MM.1S (cell line): ENCODE results near the gene EIF3M.

Experiments
- DNase-seq: peaks from one replicate; pipeline ENCODE4 v3.0.0-alpha.2; 2015
- H2AFZ ChIP-seq: fragments of 300-600 bp; sonication (generic); 2 replicates; pipeline ENCODE4 v1.6.0; 2016; ENCODE audit warnings: antibody characterized with exemption, low read length
- H3F3A ChIP-seq: fragments of 300-600 bp; sonication (generic); 2 replicates; pipeline ENCODE4 v1.6.1; 2016; ENCODE audit warnings: mild to moderate bottlenecking, antibody characterized with exemption, low read length, moderate library complexity, mixed read lengths; ENCODE audit not compliant: insufficient read depth
- H3K27ac ChIP-seq: fragments of 300-600 bp; sonication (generic); 2 replicates; pipeline ENCODE4 v1.5.1; 2016; ENCODE audit warnings: mild to moderate bottlenecking, low read length
- H3K27me3 ChIP-seq: fragments of 300-600 bp; sonication (generic); replicated peaks from 2 replicates; pipeline ENCODE4 v1.6.0; 2016; ENCODE audit warnings: low read length; ENCODE audit not compliant: insufficient read depth
- H3K36me3 ChIP-seq: fragments of 300-600 bp; sonication (generic); replicated peaks from 2 replicates; pipeline ENCODE4 v1.6.1; 2016; ENCODE audit warnings: mild to moderate bottlenecking, low read length, mixed read lengths; ENCODE audit not compliant: insufficient read depth
- H3K4me1 ChIP-seq: fragments of 300-600 bp; sonication (generic); 2 replicates; pipeline ENCODE4 v1.6.1; 2016; ENCODE audit warnings: low read length, mixed read lengths
- H3K4me2 ChIP-seq: fragments of 300-600 bp; sonication (generic); 2 replicates; pipeline ENCODE4 v1.6.0; 2016; ENCODE audit warnings: low read depth, low read length
- H3K4me3 ChIP-seq: fragments of 300-600 bp; sonication (generic); 2 replicates; pipeline ENCODE4 v1.5.1; 2016; ENCODE audit warnings: low read length, mixed read lengths
- H3K79me2 ChIP-seq: fragments of 300-600 bp; sonication (generic); 2 replicates; pipeline ENCODE4 v1.6.1; 2016; ENCODE audit warnings: mixed run types, low read length, mixed read lengths
- H3K9ac ChIP-seq: fragments of 300-600 bp; sonication (generic); 2 replicates; pipeline ENCODE4 v1.6.1; 2016; ENCODE audit warnings: low read length, mixed read lengths
- H3K9me2 ChIP-seq: fragments of 300-600 bp; sonication (generic); replicated peaks from 2 replicates; pipeline ENCODE4 v1.6.1; 2016; ENCODE audit warnings: mild to moderate bottlenecking, low read length, mixed read lengths; ENCODE audit not compliant: insufficient read depth
- H3K9me3 ChIP-seq: fragments of 300-600 bp; sonication (generic); replicated peaks from 2 replicates; pipeline ENCODE4 v1.6.1; 2016; ENCODE audit warnings: mild to moderate bottlenecking, low read length, mixed read lengths; ENCODE audit not compliant: insufficient read depth
- H4K20me1 ChIP-seq: fragments of 300-600 bp; sonication (generic); 2 replicates; pipeline ENCODE4 v1.6.1; 2016; ENCODE audit warnings: mild to moderate bottlenecking, low read length, moderate library complexity, mixed read lengths; ENCODE audit not compliant: insufficient read depth
- EZH2 ChIP-seq: fragments of 300-600 bp; sonication (generic); optimal IDR thresholded peaks from 2 replicates; pipeline ENCODE3; 2017; ENCODE audit warnings: low read depth, mild to moderate bottlenecking, antibody characterized with exemption, low read length, mixed read lengths
- EZH2phosphoT487 ChIP-seq: fragments of 300-600 bp; sonication (generic); IDR thresholded peaks from 2 replicates; pipeline ENCODE4 v1.6.1; 2018; ENCODE audit warnings: antibody characterized with exemption, low read length
- TF ChIP-seq, protein P1 (sequence below): fragments of 300-600 bp; sonication (generic); IDR thresholded peaks from 2 replicates; pipeline ENCODE4 v1.5.1; 2016; ENCODE audit warnings: antibody characterized with exemption, low read length, mixed read lengths

The EIF3M gene

DNA sequence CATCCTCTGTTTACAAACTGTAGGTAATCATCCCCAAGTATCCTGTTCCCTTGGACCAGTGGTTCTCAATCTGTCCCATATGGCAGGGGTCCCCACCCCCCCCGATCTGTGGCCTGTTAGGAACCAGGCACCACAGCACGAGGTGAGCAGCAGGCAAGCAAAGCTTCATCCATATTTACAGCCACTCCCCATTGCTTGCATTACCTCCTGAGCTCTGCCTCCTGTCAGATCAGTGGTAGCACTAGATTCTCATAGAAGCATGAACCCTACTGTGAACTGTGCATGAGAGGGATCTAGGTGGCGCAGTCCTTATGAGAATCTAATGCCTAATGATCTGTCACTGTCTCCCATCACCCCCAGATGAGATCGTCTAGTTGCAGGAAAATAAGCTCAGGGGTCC, 33.4 kb upstream of the EIF3M start:
- H3K9ac ChIP-seq = no peak overlapping the region
- no peaks in the 10 kb centered on the region for H4K20me1 ChIP-seq
- H3K9me3 ChIP-seq = no peaks in the 10 kb centered on the region
- no peaks in the 10 kb centered on the region for H3F3A ChIP-seq
- H3K27ac ChIP-seq = no peak overlapping the region
- no peaks in the 10 kb centered on the region for H3K9me2 ChIP-seq
- no peaks in the 10 kb centered on the region for H3K4me1 ChIP-seq
- H3K27me3 ChIP-seq = no peaks in the 10 kb centered on the region
- no peak for DNase-seq
- H3K79me2 ChIP-seq = no peaks in the 10 kb centered on the region
- H3K4me2 ChIP-seq = no peak overlapping the region
- TF ChIP-seq EZH2 (no peak), EZH2phosphoT487 (no peak)
- TF ChIP-seq, protein P1, sequence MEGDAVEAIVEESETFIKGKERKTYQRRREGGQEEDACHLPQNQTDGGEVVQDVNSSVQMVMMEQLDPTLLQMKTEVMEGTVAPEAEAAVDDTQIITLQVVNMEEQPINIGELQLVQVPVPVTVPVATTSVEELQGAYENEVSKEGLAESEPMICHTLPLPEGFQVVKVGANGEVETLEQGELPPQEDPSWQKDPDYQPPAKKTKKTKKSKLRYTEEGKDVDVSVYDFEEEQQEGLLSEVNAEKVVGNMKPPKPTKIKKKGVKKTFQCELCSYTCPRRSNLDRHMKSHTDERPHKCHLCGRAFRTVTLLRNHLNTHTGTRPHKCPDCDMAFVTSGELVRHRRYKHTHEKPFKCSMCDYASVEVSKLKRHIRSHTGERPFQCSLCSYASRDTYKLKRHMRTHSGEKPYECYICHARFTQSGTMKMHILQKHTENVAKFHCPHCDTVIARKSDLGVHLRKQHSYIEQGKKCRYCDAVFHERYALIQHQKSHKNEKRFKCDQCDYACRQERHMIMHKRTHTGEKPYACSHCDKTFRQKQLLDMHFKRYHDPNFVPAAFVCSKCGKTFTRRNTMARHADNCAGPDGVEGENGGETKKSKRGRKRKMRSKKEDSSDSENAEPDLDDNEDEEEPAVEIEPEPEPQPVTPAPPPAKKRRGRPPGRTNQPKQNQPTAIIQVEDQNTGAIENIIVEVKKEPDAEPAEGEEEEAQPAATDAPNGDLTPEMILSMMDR = no peak
- no peaks in the 10 kb centered on the region for H3K36me3 ChIP-seq
- no peak overlapping the region for H3K4me3 ChIP-seq
- no peak overlapping the region for H2AFZ ChIP-seq

DNA sequence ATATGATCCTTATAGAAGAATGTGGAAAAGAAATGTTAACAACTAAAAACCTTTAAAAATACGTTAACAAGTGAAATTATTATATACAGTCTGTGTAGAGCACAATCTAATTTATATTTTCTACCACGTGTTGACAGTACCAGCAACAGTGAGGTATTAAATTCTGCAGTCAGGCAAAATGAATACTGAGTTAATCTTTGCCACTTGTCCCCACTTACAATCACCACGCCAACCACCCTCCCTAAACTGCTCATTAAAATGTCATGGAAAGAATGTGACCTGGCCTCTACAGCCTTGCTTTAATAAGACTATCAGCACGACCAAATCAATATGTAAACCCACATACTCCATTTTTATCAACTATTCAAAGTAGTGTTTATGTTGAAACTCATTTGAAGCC, 28.5 kb upstream of the EIF3M start:
- H3K9me2 ChIP-seq = no peaks in the 10 kb centered on the region
- no peaks in the 10 kb centered on the region for H3K79me2 ChIP-seq
- no peaks in the 10 kb centered on the region for H3F3A ChIP-seq
- no peaks in the 10 kb centered on the region for H3K4me1 ChIP-seq
- H4K20me1 ChIP-seq = no peaks in the 10 kb centered on the region
- H3K27me3 ChIP-seq = no peaks in the 10 kb centered on the region
- H3K4me2 ChIP-seq = no peak overlapping the region
- no peak overlapping the region for H2AFZ ChIP-seq
- H3K27ac ChIP-seq = no peak overlapping the region
- no peak for TF ChIP-seq EZH2
- TF ChIP-seq EZH2phosphoT487 = no peak
- TF ChIP-seq, protein P1 = no peak
- no peaks in the 10 kb centered on the region for H3K9me3 ChIP-seq
- H3K9ac ChIP-seq = no peak overlapping the region
- no peak overlapping the region for H3K4me3 ChIP-seq
- no peaks in the 10 kb centered on the region for H3K36me3 ChIP-seq
- DNase-seq = no peak

DNA sequence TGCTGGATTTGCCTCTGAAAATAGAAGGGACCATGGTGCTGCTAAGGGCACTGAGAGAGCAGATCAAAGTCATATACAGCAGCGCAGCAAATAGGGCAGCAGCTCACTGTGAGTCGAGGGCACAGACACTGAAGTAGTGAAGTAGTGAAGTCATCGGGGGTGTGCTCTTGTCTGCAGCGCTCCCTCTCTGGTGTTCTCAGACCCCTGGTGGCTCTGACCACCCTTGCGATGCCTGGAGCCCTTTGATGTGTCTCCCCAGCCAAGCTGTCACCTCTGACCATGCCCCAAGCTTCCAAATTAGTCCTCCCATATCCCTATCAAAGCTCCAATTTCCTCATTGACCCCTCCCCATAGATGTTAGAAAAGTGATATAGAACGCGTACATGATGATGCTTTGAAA, 27.7 kb upstream of the EIF3M start:
- Histone ChIP-seq H3K9me2 (no peaks in the 10 kb centered on the region), H3K4me3 (no peak overlapping the region), H3F3A (no peaks in the 10 kb centered on the region), H3K4me1 (no peaks in the 10 kb centered on the region), H3K36me3 (no peaks in the 10 kb centered on the region), H3K27me3 (no peaks in the 10 kb centered on the region), H3K9ac (no peak overlapping the region), H3K9me3 (no peaks in the 10 kb centered on the region), H3K27ac (no peak overlapping the region), H3K79me2 (no peaks in the 10 kb centered on the region), H3K4me2 (no peak overlapping the region), H2AFZ (no peak overlapping the region), H4K20me1 (no peaks in the 10 kb centered on the region)
- no peak for DNase-seq
- TF ChIP-seq EZH2 (no peak), EZH2phosphoT487 (no peak)
- TF ChIP-seq, protein P1 = no peak
